Keratinocyte (primary cell): ENCODE results near the gene B3GNT9. TPM values are rescaled to one million over a fixed set of nuclear protein-coding genes. Genes with fewer than 3 reads are reported as not detected.
A peak's percentile ranks its signal among the peaks of the same experiment; 100 is the strongest.

ENCODE experiments used
- DNase-seq: peaks from one replicate; pipeline ENCODE4 v3.0.0-alpha.2; 2011; ENCODE audit warnings: low read depth, missing footprints, low spot score
- FAIRE-seq: peaks from 2 replicates; lab custom pipeline; 2011; peaks lifted over from hg19 to GRCh38; lab: Jason Lieb, UNC
- H2AFZ ChIP-seq: 2 replicates; pipeline ENCODE4 v1.6.0; 2012; ENCODE audit warnings: low read length, control low read depth, inconsistent platforms; ENCODE audit not compliant: control insufficient read depth
- H3K27ac ChIP-seq: 2 replicates; pipeline ENCODE4 v1.5.1; 2011; ENCODE audit warnings: low read length; ENCODE audit not compliant: control insufficient read depth, insufficient read depth
- H3K27me3 ChIP-seq: 3 replicates; pipeline ENCODE4 v1.6.0; 2011; ENCODE audit warnings: low read length; ENCODE audit not compliant: control insufficient read depth, insufficient read depth; ENCODE audit errors: extremely low read depth
- H3K36me3 ChIP-seq, 2 experiments: 2 replicates in 1 of 2; 3 replicates in 1 of 2; pipeline ENCODE4 v1.5.1; 2011; ENCODE audit warnings: low read length in 2 of 2, mild to moderate bottlenecking in 1 of 2; ENCODE audit not compliant: control insufficient read depth in 2 of 2, insufficient read depth in 2 of 2; ENCODE audit errors: extremely low read depth in 1 of 2
- H3K4me1 ChIP-seq: 3 replicates; pipeline ENCODE4 v1.5.1; 2011; ENCODE audit warnings: low read length; ENCODE audit not compliant: control insufficient read depth, insufficient read depth; ENCODE audit errors: extremely low read depth
- H3K4me2 ChIP-seq: 3 replicates; pipeline ENCODE4 v1.6.0; 2011; ENCODE audit warnings: low read depth, low read length; ENCODE audit not compliant: control insufficient read depth, insufficient read depth; ENCODE audit errors: extremely low read depth
- H3K4me3 ChIP-seq, 3 experiments: fragments of 200-600 bp in 1 of 3; sonication (generic) in 1 of 3; 2 replicates in 2 of 3; 3 replicates in 1 of 3; pipeline ENCODE4 v1.5.1; 2011 to 2016; ENCODE audit warnings: low read length in 3 of 3, mild to moderate bottlenecking in 3 of 3, control low read depth in 2 of 3, inconsistent platforms in 1 of 3, low read depth in 1 of 3, mixed read lengths in 1 of 3, mixed run types in 1 of 3, moderate library complexity in 1 of 3; ENCODE audit not compliant: control insufficient read depth in 2 of 3, insufficient read depth in 2 of 3; ENCODE audit errors: extremely low read depth in 1 of 3
- H3K79me2 ChIP-seq: 2 replicates; pipeline ENCODE4 v1.6.0; 2012; ENCODE audit warnings: low read length; ENCODE audit not compliant: control insufficient read depth, insufficient read depth
- H3K9ac ChIP-seq: 3 replicates; pipeline ENCODE4 v1.6.0; 2011; ENCODE audit warnings: low read length; ENCODE audit not compliant: control insufficient read depth, insufficient read depth; ENCODE audit errors: extremely low read depth
- H3K9me1 ChIP-seq: 3 replicates; pipeline ENCODE4 v1.6.0; 2011; ENCODE audit warnings: low read length; ENCODE audit not compliant: control insufficient read depth, insufficient read depth; ENCODE audit errors: extremely low read depth
- H3K9me3 ChIP-seq: 2 replicates; pipeline ENCODE4 v1.5.1; 2012; ENCODE audit warnings: low read depth, low read length; ENCODE audit not compliant: control insufficient read depth
- H4K20me1 ChIP-seq: 3 replicates; pipeline ENCODE4 v1.6.0; 2011; ENCODE audit warnings: low read length; ENCODE audit not compliant: control insufficient read depth, insufficient read depth; ENCODE audit errors: extremely low read depth
- CTCF ChIP-seq, 3 experiments: IDR thresholded peaks in 1 of 3; conservative IDR thresholded peaks in 1 of 3; optimal IDR thresholded peaks in 1 of 3; 2 replicates in 2 of 3; 3 replicates in 1 of 3; pipeline versions ENCODE3 to v1.5.1; 2011; ENCODE audit warnings: low read length in 3 of 3, mild to moderate bottlenecking in 3 of 3, moderate library complexity in 2 of 3, control low read depth in 1 of 3, inconsistent platforms in 1 of 3; ENCODE audit not compliant: insufficient read depth in 2 of 3; ENCODE audit errors: extremely low read depth in 1 of 3
- EZH2 ChIP-seq: IDR thresholded peaks from one replicate; pipeline ENCODE4 v1.6.1; 2012; ENCODE audit warnings: inconsistent platforms, mild to moderate bottlenecking, low read length, moderate library complexity
- dilution Hi-C: fragments of 300-500 bp; cut with MboI; formaldehyde crosslinking; loops from one replicate; pipeline ENCODE4 v1.7.0; 2020; ENCODE audit warnings: low sequenced_read_pairs; ENCODE audit not compliant: extremely low pct_ligation_motif_present
- polyA plus RNA-seq, 5 experiments: library from polyadenylated mRNA; depleted of rRNA in 3 of 5; stranded (reverse) in 3 of 5; stranded (forward) in 1 of 5; unstranded in 1 of 5; fragments of >200 nt; gene quantifications; 1 replicate in 1 of 5; 2 replicates in 3 of 5; 3 replicates in 1 of 5; pipeline versions ENCODE4 v1.2.1 to v1.2.3, GENCODE V29; 2011 to 2012; ENCODE audit warnings: missing spikeins in 2 of 5, low read depth in 1 of 5, low replicate concordance in 1 of 5

B3GNT9 gene
- polyA plus RNA-seq, 1 donor (not counting 4 experiments of a cell fraction or from before 2014, with no cell fraction given) = 2.6 TPM

- Histone ChIP-seq H2AFZ (no peak overlapping the region), H3K36me3 (no peaks in the 10 kb centered on the region), H3K9ac (no peak overlapping the region), H3K9me3 (no peaks in the 10 kb centered on the region), H3K4me1 (peaks cover 30% of the 10 kb centered on the region), H4K20me1 (no peaks in the 10 kb centered on the region), H3K27me3 (peaks cover 7% of the 10 kb centered on the region), H3K27ac (no peak overlapping the region), H3K4me2 (peak overlapping the region; percentile 65), H3K79me2 (no peaks in the 10 kb centered on the region), H3K9me1 (no peaks in the 10 kb centered on the region), H3K4me3 (peak overlapping the region in 1 of 3 experiments; percentile 56)
- dilution Hi-C loops = no loop called here
- FAIRE-seq (no peak), DNase-seq (no peak)
- TF ChIP-seq EZH2 (no peak), CTCF (optimal IDR thresholded peaks at IDR 0.05 in 1 of 3, IDR thresholded peaks at IDR 0.05 in 1 of 3, conservative IDR thresholded peaks at IDR 0.05 in 1 of 3; ENCODE audit: extremely low read depth in 1 of 3, insufficient read depth in 2 of 3, low read length in 3 of 3) (no peak)
Observed at GRCh38 chr16:67162506-67163163, 11.8 kb upstream of the B3GNT9 start.

- H3K27ac ChIP-seq = no peak overlapping the region
- H3K4me3 ChIP-seq = no peak overlapping the region
- peaks cover 7% of the 10 kb centered on the region for H3K27me3 ChIP-seq
- H3K9me3 ChIP-seq = no peaks in the 10 kb centered on the region
- peaks cover 30% of the 10 kb centered on the region for H3K4me1 ChIP-seq
- no peaks in the 10 kb centered on the region for H3K79me2 ChIP-seq
- dilution Hi-C loops = no loop called here
- peaks cover 3% of the 10 kb centered on the region for H3K9me1 ChIP-seq
- TF ChIP-seq EZH2 = no peak
- no peak for TF ChIP-seq CTCF (optimal IDR thresholded peaks at IDR 0.05 in 1 of 3, IDR thresholded peaks at IDR 0.05 in 1 of 3, conservative IDR thresholded peaks at IDR 0.05 in 1 of 3; ENCODE audit: extremely low read depth in 1 of 3, insufficient read depth in 2 of 3, low read length in 3 of 3)
- no peak overlapping the region for H3K9ac ChIP-seq
- H3K4me2 ChIP-seq = peak overlapping the region; percentile 92
- no peak for DNase-seq
- H3K36me3 ChIP-seq = no peaks in the 10 kb centered on the region
- FAIRE-seq = no peak
- H2AFZ ChIP-seq = no peak overlapping the region
- no peaks in the 10 kb centered on the region for H4K20me1 ChIP-seq
Observed at GRCh38 chr16:67161595-67162058, 10.8 kb upstream of the B3GNT9 start.
